UCSD-AML1 (cell line): Measurements from ENCODE around the gene DEF6.
"Not testable (repeated sequence)": the region's sequence is repeated elsewhere in the genome, so short reads cannot be mapped to it uniquely, and the experiment has no call there.

Experiments used
- DNase-seq: peaks from one replicate; lab custom pipeline; 2025; ENCODE audit not compliant: unreplicated experiment; lab: John Stamatoyannopoulos, UW

Gene DEF6

DNA sequence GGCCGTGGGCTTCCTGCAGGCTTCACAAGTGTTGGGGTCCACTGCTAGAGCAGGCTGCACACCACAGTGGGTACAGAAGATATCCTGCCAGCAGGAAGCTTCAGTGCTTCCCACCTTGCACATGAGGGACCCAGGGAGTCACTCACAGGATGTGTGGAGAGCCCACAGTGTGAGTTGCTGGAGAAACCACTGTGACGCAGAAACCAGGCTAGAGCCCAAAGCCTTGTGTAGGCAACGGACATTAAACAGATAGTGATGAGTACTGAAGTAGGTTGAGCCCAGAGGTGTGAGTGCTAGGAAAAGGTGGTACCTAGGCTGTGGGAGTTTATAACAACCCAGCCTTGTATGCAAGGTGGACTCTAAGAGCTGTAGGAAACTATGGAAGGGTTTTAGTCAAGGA lies 18.9 kb upstream of the DEF6 start:
- no peak for DNase-seq

DNA sequence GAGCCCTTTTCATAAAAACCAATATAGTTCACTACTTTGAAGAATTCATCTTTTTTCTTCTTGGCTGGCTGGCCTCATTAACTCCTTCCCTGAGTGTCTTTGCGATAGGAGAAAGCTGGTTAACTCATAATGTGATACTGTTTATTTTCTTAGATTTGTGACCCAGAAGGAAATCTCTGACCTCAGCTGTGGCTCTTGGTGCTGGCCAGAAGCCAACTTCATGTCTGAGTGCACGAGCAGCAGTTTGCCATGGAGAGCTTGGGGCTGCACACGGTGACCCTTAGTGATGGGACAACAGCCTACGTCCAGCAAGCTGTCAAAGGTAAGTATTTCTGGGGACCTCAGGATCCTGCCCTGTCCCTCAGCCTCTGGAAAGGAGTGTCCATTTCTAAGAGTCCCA lies 16.7 kb upstream of the DEF6 start:
- DNase-seq, result no peak

DNA sequence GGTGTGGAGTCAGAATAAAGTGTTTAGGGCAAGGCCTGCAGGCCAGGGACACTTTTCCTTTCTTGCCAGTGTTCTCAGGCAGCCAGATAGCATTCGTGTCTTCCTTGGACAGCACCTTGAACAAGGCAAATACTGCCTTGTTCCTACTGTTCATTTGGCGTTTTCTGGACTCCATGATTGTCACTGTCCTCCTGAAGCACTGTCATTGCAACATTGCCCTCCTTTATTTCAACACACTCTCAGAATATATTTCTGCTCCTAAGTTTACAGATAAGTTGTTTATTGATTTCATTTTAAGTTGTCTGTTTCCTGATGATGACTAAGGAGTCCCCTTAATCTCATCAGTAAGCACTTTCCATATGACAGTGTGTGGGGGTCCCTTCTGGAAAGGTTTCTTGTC lies 15.1 kb upstream of the DEF6 start:
- DNase-seq, result no peak

DNA sequence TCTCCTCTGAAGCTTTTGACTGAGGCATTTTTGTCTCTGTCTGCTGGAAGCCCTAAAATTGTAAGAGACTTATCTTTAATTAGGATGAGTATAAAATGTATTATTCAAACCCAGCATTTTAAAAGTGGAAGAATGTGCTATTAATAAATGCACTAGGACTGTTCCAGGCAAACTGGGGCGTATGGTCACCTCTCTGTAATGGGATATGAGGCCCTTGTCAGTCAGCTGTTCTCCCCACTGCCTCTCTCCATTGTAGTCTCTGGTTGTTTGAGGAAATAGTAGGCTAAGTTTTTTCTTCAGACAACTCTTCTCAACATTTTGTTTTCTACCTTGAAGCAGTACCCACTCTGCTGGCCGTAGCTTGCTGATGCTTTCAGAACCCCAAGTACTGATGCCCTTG lies 14.3 kb upstream of the DEF6 start:
- no peak for DNase-seq

DNA sequence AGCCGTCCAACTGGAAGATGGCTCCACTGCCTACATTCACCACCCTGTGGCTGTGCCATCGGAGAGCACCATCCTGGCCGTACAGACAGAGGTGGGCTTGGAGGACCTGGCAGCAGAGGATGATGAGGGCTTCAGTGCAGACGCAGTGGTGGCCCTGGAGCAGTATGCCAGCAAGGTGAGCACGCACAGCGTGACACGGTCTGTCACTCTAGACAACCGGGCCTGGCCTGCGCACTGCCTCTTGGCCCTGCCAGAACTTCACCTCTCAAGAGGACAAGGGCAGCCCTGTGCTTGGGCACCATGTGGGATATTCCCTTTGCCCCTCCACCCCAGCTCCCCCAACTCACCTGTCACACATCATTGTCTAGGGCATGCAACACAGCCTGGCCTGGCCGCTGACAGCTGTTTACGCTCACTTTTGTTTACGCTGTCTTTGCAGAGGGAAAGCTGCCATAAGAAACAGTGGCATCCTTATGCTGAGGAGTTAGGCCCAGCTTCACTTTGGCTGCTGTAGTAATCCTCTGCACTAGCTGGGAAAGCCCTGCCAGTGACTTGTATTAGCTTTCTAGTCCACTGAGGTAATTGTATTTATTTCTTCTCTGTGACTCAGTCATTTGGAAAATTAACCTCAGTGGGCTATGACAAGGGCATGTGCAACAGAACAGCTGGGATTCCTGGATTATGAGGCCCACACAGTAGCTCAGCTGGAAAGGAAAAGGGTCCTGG lies 9.8 kb upstream of the DEF6 start:
- DNase-seq, result no peak

DNA sequence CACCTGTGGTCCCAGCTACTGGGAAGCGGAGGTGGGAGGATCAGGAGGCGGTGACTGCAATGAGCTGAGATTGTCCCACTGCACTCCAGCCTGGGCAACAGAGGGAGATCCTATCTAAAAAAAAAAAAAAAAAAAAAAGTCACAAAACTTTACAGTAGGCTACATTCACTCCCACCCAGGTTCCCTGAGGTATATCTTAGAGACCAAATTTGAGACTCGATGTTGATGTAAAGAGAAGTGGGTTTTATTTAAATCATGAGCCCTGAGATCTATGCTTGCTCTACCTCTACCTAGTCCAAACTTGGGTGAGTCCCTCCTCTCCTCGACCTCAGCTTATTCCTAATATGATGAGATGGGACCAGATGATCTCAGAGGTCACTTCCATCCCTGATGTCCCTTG lies 8.8 kb upstream of the DEF6 start:
- no peak for DNase-seq

DNA sequence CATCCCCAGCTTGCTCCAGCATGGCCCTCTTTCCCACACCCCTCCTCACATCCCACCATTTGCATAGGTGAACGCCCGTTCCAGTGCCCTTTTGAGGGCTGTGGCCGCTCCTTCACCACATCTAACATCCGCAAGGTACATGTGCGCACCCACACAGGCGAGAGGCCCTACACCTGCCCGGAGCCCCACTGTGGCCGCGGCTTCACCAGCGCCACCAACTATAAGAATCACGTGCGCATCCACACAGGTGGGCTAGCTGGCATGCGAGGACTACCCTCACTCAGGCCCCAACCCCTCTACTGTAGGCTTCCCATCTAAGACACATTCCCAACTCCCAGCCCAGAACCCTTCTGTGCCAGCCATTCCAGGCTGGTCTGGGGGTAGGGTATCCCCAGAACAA lies 6.1 kb upstream of the DEF6 start:
- no peak for DNase-seq

DNA sequence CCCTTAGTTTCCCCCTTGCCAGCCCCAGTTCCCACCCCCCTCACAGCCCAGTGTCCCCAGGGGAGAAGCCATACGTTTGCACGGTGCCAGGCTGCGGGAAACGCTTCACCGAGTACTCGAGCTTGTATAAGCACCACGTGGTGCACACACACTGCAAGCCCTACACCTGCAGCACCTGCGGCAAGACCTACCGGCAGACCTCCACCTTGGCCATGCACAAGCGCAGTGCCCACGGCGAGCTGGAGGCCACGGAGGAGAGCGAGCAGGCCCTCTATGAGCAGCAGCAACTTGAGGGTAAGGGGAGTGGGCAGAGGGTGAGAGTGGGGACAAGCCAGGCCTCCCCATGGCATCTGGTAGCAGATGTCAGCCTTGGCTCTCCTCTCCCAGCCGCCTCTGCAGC lies 5.1 kb upstream of the DEF6 start:
- DNase-seq, result no peak

DNA sequence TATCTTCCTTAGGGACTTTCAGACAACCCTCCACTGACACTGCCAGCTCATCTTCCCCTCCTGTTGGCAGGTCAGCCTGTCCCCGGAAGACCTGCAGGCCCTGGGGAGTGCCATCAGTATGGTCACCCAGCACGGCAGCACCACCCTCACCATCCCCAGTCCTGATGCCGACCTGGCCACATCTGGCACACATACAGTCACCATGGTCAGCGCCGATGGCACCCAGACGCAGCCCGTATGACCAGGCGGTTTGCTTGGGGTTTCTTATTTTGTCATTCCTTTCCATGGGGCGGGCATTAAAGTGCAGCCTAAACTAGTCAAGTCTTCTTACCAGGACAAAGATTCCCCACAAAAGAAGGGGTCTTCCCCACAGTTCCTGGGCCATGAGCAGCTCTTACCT lies 3.9 kb upstream of the DEF6 start:
- no peak for DNase-seq

DNA sequence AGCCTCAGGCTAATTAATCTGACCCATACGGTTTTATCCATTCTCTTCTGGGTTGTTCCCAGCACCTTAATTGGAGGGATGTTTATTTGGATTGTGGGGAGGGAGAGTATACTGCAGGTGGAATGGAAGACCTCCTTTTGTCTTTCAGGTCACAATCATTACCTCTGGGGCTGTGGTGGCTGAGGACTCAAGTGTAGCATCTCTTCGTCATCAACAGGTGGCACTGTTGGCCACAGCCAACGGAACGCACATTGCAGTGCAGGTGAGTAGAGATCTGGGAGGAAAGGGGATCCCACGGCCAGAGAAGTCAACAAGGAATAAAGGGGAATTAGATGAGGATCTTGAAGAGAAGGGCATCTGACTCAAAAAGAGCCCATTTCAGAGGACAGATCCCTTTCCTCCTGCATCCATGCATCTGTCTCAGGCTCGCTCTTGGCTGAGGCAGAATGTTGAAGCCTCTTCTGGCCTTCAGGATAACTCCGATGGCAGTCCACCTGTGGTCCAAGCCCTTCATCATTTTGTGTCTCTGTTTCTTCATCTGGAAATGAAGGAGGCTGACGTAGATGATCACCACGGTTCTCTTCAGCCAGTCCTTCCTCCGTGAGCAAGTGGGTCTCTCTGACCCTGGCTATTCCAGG lies 3.2 kb upstream of the DEF6 start:
- no peak for DNase-seq

DNA sequence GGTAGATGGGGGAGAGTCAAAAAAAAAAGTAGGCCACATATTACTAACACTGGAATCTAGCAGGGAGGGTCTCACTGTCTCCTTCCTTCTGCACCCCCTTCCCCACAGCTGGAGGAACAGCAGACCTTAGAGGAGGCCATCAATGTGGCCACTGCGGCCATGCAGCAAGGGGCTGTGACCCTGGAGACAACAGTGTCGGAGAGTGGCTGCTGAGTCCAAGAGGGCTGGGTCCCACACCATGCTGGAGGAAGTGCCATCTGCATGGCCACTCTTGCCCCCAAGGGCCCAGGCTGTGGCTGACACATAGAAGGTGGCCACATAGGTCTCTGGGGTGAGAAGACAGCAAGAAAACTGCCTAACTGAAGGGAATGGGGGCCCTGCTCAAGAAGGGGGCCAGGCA lies 2.6 kb upstream of the DEF6 start:
- DNase-seq, result no peak

DNA sequence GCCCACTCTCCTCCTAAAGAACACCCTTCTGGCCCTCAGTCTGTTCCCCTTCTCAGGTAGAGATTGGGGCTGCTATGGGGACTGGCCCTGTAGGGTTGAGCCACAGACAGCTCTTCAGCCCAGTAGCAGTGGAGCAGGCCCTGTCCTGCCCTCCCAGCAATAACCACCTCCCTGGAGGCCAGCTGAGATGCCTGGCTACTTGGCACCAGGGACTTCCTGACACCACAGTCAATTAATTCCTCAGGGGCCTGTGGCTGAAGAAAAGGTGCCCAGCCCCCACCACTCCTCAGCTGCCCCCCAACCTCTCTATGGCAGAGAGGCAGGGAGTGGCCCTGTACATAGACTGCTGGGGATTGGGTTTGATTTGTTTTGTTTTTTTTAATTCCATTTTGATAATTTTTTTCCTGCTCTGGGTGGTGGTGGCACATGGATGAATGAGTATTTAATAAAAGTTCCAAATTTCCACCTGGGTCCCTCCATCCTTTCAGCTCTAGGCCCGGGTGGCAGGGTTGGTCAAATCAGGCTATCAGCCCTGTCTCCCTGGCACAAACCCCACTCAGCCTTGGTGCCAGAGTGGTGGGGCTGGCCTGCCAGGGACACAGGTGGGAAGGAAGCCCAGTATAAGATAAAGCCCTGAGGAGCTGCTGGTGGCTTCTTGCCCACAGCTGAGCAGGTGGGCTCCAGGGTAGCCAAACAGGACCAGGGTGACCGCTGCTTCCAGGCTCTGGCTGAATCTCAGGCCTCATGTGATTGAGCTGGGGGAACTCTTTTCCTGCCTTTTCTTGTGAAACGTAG lies 1.9 kb upstream of the DEF6 start:
- DNase-seq, result no peak

DNA sequence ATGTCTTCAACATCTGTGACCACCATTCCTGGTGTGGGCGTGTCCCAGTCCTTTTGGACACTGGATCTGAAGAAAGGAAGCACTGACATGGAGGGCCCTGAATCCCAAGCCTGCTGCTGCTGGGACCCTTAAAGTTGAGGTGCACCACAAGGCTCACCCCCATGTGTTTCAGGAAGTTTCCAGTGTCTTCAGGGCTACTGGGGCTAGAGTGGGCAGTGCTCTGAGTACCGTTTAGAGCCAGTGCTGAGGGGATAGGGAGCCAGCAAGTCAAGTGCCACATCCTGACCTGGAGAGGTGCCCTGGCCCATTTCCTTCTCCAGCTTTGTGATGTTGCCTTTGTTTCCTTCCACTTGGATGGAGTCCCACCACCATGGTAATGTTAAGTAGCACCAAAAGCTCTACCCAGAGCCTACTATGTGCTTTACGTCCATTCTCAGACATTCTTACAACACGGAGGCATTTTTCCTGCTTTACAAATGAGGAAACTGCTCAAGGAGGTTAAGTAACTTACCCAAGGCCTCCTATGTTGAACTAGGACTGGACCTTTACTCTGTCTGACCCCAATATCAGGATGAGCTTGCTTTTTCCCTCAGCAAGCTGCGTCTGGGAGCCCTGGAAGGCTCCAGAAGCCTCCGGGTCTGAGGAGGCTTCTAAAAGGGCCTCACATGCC lies 552 bp upstream of the DEF6 start:
- DNase-seq, result no peak

DNA sequence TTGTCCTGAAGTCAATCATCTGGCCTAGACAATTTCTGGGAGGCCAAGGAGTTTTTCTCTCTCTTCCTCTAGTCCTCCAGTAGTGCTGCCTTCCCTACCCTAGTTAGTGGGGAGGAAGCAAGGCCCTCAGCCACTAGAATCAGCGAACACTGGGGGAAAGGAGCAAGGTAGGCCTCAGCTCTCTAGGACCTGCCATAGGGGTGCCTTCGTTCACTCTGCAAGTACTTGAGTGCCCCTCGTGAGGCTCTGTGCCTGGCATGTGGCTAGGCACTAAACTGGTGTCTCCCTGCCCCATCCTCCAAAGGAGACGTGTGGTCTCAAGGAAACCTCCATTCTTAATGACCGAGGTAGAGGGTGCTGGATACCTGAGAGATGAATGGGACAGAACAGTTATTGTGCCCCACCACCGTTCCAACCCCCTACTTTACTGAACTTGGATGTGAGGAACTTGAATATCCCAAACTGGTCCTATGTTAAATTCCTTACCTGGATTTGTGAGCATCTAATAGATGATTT lies 1.1 kb downstream of the DEF6 start:
- peak; percentile 40 for DNase-seq

DNA sequence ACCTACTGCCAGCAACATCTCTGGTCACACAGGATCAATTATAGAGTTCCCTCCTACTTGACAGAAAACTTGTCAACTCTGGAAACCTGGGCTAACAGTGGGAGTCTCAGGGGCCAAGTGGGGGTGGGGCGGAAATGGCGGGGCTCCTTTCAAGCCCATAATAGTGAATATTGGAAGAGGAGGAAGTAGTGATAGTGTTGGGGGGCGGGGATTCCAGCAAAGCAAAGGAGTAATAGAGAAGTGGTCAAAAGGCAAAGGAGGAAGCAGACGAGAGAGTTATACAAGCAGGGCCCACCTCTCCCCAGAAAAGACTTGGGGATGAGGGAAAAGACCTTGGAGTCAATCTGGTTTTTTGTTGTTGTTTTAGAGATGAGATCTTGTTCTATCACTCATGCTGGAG lies 2.1 kb downstream of the DEF6 start:
- DNase-seq, result peak; percentile 80

DNA sequence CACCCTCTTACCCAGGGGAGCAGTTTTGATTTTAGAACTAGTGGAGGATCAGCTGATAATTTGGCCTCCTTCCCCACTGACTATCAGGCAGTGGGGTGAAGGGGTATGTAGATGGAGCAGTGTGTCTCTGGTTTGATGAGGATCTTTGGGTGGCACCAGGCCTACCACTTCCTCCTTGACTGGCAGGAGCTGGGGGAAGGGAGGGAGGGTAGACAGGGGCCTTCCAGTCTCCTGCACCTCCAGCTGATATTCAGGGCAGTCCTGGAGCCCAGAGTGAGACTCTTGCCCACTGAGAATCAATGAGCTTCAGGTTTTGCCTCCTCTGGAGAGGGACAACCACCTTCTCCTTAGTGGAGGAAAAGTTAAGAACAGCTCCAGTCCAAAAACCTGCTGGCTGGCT lies 3.2 kb downstream of the DEF6 start:
- DNase-seq, result peak; percentile 40

DNA sequence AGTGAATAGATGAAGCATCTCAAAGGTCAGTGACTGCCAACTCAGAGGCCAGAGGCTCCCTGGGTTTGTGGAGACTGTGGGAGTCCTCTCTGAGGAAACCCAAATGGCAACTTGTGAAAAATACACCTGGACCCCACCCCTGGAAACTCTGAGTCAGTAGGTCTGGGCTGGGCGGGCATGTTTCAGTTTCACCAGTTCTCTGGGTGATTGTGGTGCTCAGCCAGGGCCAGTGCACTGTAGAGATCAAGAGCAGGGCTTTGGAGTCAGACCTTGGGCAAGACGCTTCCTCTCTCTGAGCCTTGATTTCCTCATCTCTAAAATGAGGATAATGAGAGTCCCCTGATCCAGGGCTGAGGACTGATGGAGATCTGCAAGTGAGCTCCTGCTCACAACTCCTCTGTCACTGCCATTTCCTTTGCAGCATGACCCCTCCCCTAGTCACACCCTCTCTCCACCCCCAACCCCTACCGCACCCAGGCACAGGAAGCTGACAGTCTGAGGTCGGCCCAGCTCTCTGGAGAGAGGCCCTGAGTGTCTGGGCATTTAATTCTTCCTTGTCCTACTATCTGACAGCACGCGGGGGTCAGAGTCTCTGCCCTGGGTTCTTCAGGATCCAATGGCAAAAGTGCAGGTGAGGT lies 5.1 kb downstream of the DEF6 start:
- DNase-seq, result peak; percentile 83

DNA sequence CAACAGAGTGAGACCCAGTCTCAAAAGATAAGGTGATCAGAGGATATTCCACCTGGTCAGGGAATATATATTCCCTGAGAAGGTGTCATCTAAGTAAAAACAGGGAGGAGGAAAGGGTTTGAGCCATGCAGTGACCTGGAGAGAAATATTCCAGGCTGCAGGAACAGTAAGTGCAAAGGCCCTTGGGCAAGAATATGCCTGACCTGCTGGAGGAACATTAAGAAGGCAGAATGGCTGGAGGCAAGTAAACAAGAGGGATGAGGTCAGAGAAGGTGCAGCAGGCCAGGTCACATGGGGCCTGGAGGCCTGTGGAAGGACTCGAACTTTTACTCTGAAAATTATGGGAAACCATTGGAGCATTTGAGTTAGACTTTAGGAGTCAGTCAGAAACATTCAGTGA lies 6.7 kb downstream of the DEF6 start:
- DNase-seq, result no peak

DNA sequence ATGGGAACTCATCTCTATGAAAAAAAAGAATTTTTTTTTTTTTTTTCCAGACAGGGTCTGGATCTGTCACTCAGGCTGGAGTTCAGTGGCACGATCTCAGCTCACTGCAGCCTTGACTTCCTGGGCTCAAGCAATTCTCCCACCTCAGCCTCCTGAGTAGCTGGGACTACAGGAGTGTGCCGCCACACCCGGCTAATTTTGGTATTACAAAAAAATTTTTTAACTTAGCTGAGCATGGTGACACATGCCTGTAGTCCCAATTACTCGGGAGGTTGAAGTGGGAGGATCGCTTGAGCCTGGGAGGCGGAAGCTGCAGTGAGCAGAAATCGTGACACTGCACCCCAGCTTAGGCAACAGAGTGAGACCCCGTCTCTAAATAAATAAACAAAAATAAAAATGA lies 7.5 kb downstream of the DEF6 start:
- no peak for DNase-seq

DNA sequence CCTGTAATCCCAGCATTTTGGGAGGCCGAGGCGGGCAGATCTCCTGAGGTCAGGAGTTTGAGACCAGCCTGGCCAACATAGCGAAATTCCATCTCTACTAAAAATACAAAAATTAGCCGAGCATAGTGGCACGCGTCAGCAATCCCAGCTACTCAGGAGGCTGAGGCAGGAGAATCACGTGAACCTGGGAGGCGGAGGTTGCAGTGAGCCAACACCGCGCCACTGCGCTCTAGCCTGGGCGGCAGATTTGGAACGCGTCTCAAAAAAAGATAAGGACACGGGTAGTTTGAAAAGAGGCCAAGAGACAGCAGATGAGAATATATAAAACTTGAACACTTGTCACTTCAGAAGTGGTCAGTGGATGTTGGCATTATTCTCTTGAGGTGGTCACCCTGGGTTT lies 9.5 kb downstream of the DEF6 start:
- DNase-seq, result not testable (repeated sequence)

DNA sequence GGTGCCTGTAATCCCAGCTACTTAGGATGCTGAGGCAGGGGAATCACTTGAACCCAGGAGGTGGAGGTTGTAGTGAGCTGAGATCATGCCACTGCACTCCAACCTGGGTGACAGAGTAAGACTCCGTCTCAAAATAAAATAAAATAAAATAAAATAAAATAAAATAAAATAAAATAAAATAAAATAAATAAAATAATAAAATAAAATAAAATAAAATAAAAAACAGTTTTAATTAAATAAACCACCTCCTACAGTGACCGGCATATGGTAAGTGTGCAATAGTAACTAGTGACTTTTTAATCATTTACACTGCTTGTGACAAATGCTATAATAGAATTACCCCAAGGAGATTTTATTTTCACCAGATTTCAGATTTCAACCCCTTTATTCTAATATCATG lies 10.9 kb downstream of the DEF6 start:
- DNase-seq, result not testable (repeated sequence)
